ENCODE results near the gene C2CD4D.

The C2CD4D gene

DNA sequence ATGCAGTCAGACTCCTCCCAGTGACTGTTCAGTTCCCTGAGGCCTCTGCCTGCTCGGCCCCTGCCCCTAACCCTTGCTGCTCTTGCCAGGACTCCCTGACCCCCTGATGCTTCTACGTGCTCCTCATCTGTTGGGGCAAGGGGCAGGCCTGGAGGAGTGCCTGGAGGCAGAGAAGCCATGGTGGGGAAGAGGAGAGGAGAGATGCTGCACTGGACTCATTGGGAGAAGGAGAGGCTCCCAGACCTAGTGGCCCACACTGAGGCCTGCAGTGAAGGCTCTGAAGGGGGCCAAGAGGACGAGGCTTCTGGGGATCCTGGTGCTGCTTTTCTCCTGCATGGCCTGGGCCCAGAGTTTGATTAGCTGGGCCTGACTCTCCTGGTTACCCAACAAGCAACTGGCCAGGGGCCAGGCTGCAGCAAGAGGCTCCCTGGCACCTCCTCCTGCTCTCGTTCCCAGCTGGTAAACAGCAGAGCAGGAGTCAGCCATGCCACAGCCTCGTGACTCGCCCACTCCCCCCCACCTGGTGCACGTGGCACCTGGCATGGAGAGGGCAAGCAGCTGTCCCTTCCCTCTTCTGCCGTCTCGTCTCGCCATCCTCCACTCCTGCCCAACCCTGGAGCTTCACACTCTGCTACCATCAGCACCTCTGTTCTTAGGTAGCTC is 7.2 kb downstream of the C2CD4D start:
- Histone ChIP-seq H3K27me3 (ENCODE audit: low read depth, low read length) (peaks cover 7% of the 10 kb centered on the region), H3K27ac (ENCODE audit: low read length) (peak overlapping the region; percentile 8), H3K4me1 (ENCODE audit: control insufficient read depth in 1 of 2, insufficient read depth in 2 of 2, low read length in 2 of 2) (peaks cover 8 to 9% of the 10 kb centered on the region in 2 donors), H3K9me3 (ENCODE audit: control insufficient read depth in 1 of 2, low read length in 2 of 2) (no peaks in the 10 kb centered on the region), H3K4me3 (ENCODE audit: low read depth in 1 of 2, low read length in 2 of 2) (no peak overlapping the region), H3K36me3 (ENCODE audit: control insufficient read depth in 1 of 2, insufficient read depth in 2 of 2, low read length in 2 of 2) (no peaks in the 10 kb centered on the region)

DNA sequence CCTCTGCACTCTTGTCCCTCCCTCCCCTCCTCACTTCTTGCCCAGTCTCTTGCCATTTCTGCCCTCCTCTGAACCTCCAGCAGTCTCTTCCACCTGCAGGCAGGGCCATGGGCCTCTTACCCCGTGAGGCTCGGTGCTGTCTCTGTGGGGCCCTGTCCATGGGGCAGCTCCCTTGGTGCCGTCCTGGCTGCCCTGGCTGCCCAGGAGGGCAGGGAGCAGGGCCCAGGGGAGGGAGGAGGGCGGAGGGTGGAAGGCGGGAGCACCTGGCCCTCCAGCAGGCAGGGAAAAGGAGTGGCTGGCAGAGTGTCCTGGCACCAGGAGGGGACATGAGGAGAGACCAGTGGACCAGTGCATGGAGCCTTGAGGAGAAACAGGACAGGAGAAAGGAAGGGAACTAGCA is 8.0 kb downstream of the C2CD4D start, which contains the start of gene RORC:
RORC (minus strand) TSS at position 198 of the 400 bp plus-strand sequence; CDS start at position 160, 38 bp downstream.
- peaks cover 6 to 9% of the 10 kb centered on the region in 2 donors for H3K4me1 ChIP-seq (ENCODE audit: control insufficient read depth in 1 of 2, insufficient read depth in 2 of 2, low read length in 2 of 2)
- H3K9me3 ChIP-seq (ENCODE audit: control insufficient read depth in 1 of 2, low read length in 2 of 2), result no peaks in the 10 kb centered on the region
- peak within 1 kb of the TSS; percentile 90 for H3K27ac ChIP-seq (ENCODE audit: low read length)
- H3K36me3 ChIP-seq (ENCODE audit: control insufficient read depth in 1 of 2, insufficient read depth in 2 of 2, low read length in 2 of 2), result no peaks in the 10 kb centered on the region
- peak within 1 kb of the TSS in 1 of 2 donors; percentile 48 for H3K4me3 ChIP-seq (ENCODE audit: low read depth in 1 of 2, low read length in 2 of 2)
- peaks cover 3% of the 10 kb centered on the region for H3K27me3 ChIP-seq (ENCODE audit: low read depth, low read length)

DNA sequence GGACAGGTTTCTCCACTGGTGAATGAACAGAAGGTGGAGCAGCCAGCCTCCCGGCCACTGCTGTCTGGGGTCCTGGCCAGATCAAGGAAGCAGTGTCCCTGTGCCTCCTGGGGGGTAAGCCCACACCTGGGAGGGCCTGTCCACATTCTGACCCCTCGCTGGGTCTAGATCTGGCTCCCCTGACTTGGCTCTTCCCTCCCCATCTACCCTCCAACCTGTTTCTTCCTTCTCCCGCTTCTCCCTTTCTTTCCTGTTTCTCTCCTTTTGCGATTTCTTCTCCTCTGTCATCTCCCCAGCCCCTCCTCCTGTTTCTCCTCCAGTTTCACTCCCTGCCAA is 8.4 kb downstream of the C2CD4D start:
- Histone ChIP-seq H3K9me3 (ENCODE audit: control insufficient read depth in 1 of 2, low read length in 2 of 2) (no peaks in the 10 kb centered on the region), H3K36me3 (ENCODE audit: control insufficient read depth in 1 of 2, insufficient read depth in 2 of 2, low read length in 2 of 2) (no peaks in the 10 kb centered on the region), H3K27ac (ENCODE audit: low read length) (peak overlapping the region; percentile 90), H3K27me3 (ENCODE audit: low read depth, low read length) (peaks cover 3% of the 10 kb centered on the region), H3K4me3 (ENCODE audit: low read depth in 1 of 2, low read length in 2 of 2) (peak overlapping the region in 1 of 2 donors; percentile 48), H3K4me1 (ENCODE audit: control insufficient read depth in 1 of 2, insufficient read depth in 2 of 2, low read length in 2 of 2) (peaks cover 6 to 9% of the 10 kb centered on the region in 2 donors)

DNA sequence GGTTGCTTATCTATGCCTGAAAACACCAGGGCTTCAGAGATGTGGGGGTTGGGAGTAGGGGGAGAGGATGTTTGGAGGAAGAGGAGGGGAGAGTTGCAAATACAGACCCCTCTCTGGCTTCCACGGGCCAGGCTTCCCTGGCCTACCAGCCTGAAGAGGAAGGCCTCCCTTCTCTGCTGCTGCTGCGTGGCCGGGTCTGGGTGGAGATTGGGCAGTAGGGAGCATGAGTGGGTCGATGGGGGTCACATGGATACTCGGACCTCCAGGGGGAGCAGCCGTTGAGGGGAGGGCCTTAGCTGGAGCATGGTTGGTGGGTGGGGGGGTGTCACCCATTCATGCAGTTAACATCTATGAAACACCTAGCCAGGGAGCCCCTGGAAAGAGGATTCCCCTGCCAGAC is 9.6 kb downstream of the C2CD4D start:
- no peaks in the 10 kb centered on the region for H3K36me3 ChIP-seq (ENCODE audit: control insufficient read depth in 1 of 2, insufficient read depth in 2 of 2, low read length in 2 of 2)
- H3K27ac ChIP-seq (ENCODE audit: low read length), result no peak overlapping the region
- H3K4me3 ChIP-seq (ENCODE audit: low read depth in 1 of 2, low read length in 2 of 2), result no peak overlapping the region
- no peaks in the 10 kb centered on the region for H3K9me3 ChIP-seq (ENCODE audit: control insufficient read depth in 1 of 2, low read length in 2 of 2)
- H3K4me1 ChIP-seq (ENCODE audit: control insufficient read depth in 1 of 2, insufficient read depth in 2 of 2, low read length in 2 of 2), result peaks cover 4 to 6% of the 10 kb centered on the region in 2 donors
- peaks cover 3% of the 10 kb centered on the region for H3K27me3 ChIP-seq (ENCODE audit: low read depth, low read length)

DNA sequence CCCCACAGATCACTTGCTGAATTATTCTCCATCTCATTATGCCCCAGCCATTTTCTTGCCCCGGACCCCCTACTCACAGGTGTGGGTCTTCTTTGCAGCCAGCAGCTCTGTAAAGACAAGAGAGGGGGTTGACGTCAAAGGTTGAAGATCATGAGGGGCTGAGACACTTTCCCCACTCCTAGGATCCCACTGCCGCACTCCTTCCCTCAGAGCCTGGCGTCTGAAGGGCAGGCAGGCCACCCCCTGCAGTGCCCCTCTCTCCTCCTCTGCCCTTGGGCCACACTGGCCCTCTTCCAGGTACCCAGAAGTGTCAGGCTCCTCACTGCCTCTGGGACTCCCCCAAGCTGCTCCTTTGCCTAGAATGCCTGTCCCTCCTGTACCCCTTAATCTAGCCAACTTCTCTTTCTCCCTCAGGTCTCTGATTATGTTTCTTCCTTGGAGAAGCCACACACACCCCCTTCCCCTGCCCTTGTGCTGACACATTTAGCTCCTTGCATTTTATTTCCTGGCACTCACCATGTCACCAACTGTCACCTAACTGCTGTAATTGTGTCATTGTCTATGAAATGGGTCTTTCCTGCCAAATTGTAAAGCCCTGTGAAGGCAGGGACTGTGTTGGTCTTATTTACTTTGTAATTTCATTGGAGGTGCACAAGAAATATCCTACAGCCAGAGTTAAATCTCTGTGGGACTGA is 10.1 kb downstream of the C2CD4D start:
- peaks cover 3% of the 10 kb centered on the region for H3K27me3 ChIP-seq (ENCODE audit: low read depth, low read length)
- H3K27ac ChIP-seq (ENCODE audit: low read length), result peak overlapping the region; percentile 8
- H3K4me3 ChIP-seq (ENCODE audit: low read depth in 1 of 2, low read length in 2 of 2), result no peak overlapping the region
- H3K36me3 ChIP-seq (ENCODE audit: control insufficient read depth in 1 of 2, insufficient read depth in 2 of 2, low read length in 2 of 2), result no peaks in the 10 kb centered on the region
- H3K9me3 ChIP-seq (ENCODE audit: control insufficient read depth in 1 of 2, low read length in 2 of 2), result no peaks in the 10 kb centered on the region
- peaks cover 4 to 6% of the 10 kb centered on the region in 2 donors for H3K4me1 ChIP-seq (ENCODE audit: control insufficient read depth in 1 of 2, insufficient read depth in 2 of 2, low read length in 2 of 2)

DNA sequence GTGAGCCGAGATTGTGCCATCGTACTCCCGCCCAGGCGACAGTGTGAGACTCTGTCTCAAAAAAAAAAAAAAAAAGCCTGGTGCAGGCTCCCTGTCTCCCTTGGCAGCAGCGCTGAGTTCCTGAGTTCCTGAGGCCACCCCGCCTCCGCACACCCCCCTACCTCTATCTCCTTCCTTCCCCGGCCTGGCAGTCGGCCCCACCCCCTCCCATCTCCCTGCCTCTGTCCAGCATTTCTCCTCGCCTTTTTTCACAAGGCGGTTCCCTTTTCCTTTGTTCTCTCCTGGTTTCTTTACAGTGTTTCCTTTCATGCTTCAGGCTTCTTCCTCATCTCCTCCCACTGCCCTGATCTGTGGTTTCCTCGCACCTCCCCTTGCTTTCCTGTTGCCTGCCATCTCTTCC is 10.7 kb downstream of the C2CD4D start:
- H3K27me3 ChIP-seq (ENCODE audit: low read depth, low read length), result peaks cover 3% of the 10 kb centered on the region
- peaks cover 4 to 6% of the 10 kb centered on the region in 2 donors for H3K4me1 ChIP-seq (ENCODE audit: control insufficient read depth in 1 of 2, insufficient read depth in 2 of 2, low read length in 2 of 2)
- H3K4me3 ChIP-seq (ENCODE audit: low read depth in 1 of 2, low read length in 2 of 2), result no peak overlapping the region
- H3K36me3 ChIP-seq (ENCODE audit: control insufficient read depth in 1 of 2, insufficient read depth in 2 of 2, low read length in 2 of 2), result no peaks in the 10 kb centered on the region
- no peak overlapping the region for H3K27ac ChIP-seq (ENCODE audit: low read length)
- no peaks in the 10 kb centered on the region for H3K9me3 ChIP-seq (ENCODE audit: control insufficient read depth in 1 of 2, low read length in 2 of 2)

DNA sequence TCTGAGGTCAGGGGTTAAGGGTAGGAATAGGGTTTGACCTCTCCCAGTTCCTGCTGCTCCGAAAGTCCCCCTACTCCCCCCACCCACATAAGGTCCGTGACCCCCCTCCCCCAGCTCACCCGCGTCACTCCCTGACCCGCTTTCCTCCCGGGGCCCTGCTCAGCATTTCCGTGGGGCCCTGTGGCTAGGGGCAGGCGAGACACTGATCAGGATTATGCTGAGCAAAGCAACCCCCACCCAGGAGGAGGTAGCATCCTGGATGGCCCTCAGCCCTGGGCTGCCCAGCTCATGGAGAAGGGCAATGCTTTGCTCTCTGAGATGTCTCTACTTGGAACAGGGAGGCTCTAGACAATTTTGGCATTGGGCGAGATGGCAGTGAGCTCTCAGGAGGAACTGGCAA is 11.8 kb downstream of the C2CD4D start:
- Histone ChIP-seq H3K27me3 (ENCODE audit: low read depth, low read length) (peaks cover 3% of the 10 kb centered on the region), H3K36me3 (ENCODE audit: control insufficient read depth in 1 of 2, insufficient read depth in 2 of 2, low read length in 2 of 2) (no peaks in the 10 kb centered on the region), H3K4me3 (ENCODE audit: low read depth in 1 of 2, low read length in 2 of 2) (no peak overlapping the region), H3K9me3 (ENCODE audit: control insufficient read depth in 1 of 2, low read length in 2 of 2) (no peaks in the 10 kb centered on the region), H3K4me1 (ENCODE audit: control insufficient read depth in 1 of 2, insufficient read depth in 2 of 2, low read length in 2 of 2) (peaks cover 4 to 6% of the 10 kb centered on the region in 2 donors), H3K27ac (ENCODE audit: low read length) (no peak overlapping the region)

DNA sequence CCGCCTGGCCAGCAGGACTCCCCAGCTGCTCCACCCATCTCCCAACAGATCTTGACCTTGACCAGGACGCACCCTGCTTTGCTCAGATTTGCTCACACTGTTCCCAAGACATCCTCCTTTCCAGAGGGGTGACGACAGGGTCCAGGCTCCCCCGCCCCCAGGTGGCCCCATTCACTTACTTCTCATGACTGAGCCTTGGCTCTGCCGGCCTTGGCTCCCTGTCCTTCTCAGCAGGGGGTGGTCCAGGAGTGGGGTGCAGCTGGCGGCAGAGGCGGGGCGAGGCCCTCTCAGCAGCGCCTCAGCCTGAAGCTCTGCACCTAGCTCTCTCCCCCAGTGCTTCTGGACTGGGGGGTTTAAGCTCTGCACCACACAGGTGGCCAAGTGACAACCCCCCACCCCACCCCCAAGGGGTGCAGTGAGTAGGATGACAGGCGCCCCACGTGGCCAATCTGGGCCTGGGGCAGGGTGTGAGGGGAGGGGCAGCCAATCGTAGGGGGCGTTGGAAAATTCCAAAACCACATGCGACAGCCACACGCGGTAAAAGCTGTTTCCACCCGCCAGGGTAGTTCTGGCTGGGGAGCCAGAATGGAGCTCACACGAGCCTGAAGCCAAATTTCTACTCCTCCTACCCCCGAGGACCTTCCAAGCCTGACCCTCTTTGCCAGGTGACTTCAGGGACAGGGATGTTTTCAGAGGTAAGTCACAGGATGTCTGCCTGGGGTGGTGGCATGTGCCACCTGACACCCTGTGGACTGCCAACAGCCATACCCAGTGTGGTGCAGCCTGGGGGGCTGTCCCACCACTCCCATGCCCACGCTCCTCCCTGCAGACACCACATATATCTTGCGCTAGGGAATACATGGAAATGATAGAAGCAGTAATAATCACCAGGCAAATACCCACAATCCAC is 13.6 kb downstream of the C2CD4D start:
- H3K27ac ChIP-seq (ENCODE audit: low read length), result no peak overlapping the region
- no peak overlapping the region for H3K4me3 ChIP-seq (ENCODE audit: low read depth in 1 of 2, low read length in 2 of 2)
- peaks cover 0 to 4% of the 10 kb centered on the region in 2 donors for H3K4me1 ChIP-seq (ENCODE audit: control insufficient read depth in 1 of 2, insufficient read depth in 2 of 2, low read length in 2 of 2)

DNA sequence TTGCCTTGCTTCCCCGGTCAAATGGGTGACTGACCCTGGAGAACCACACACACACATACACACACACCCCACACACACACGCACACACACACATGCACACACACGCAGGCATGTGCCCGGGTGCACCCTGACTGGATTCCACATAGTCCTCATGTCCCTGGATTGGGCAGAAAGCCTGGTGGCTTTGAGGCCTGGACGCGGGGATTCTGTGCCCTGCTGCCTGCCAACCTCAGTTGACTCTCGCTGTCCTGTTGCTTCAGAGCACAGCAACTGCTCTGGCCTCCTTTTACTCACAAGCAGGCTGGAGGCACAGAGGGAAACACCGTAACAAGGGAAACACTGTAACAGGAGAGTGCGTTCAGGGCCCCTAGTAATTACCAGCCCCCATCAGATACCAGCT is 14.4 kb downstream of the C2CD4D start:
- Histone ChIP-seq H3K4me1 (ENCODE audit: control insufficient read depth in 1 of 2, insufficient read depth in 2 of 2, low read length in 2 of 2) (peaks cover 0 to 4% of the 10 kb centered on the region in 2 donors), H3K27ac (ENCODE audit: low read length) (no peak overlapping the region)

More for the DNA sequence above, 13.6 kb downstream of the C2CD4D start:
- no peaks in the 10 kb centered on the region for H3K9me3 ChIP-seq (ENCODE audit: control insufficient read depth in 1 of 2, low read length in 2 of 2)
- no peaks in the 10 kb centered on the region for H3K36me3 ChIP-seq (ENCODE audit: control insufficient read depth in 1 of 2, insufficient read depth in 2 of 2, low read length in 2 of 2)
- peaks cover 3% of the 10 kb centered on the region for H3K27me3 ChIP-seq (ENCODE audit: low read depth, low read length)

DNA sequence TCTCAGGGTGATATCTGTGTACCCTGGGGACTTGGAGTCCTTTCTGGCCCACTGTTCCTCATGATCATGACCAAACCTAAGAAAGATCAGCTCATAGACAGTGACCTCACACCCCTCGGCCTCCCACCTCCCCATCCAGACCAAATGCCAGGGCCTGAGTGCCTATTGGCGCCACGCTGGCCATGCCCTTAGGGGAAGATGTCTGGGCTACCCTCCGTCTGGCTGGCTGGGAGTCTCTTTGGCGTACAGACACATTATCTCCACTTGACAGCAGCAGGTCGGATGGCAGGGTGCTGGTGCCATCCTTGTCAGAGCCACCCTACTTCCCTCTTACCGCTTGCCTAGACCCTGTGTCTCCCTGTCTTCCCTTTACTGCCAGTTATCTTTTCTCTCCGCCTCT is 16.4 kb downstream of the C2CD4D start:
- Histone ChIP-seq H3K4me1 (ENCODE audit: control insufficient read depth in 1 of 2, insufficient read depth in 2 of 2, low read length in 2 of 2) (no peaks in the 10 kb centered on the region), H3K27ac (ENCODE audit: low read length) (no peak overlapping the region), H3K36me3 (ENCODE audit: control insufficient read depth in 1 of 2, insufficient read depth in 2 of 2, low read length in 2 of 2) (no peaks in the 10 kb centered on the region), H3K9me3 (ENCODE audit: control insufficient read depth in 1 of 2, low read length in 2 of 2) (no peaks in the 10 kb centered on the region), H3K4me3 (ENCODE audit: low read depth in 1 of 2, low read length in 2 of 2) (no peak overlapping the region), H3K27me3 (ENCODE audit: low read depth, low read length) (no peaks in the 10 kb centered on the region)

More for the DNA sequence above, 14.4 kb downstream of the C2CD4D start:
- Histone ChIP-seq H3K27me3 (ENCODE audit: low read depth, low read length) (peaks cover 3% of the 10 kb centered on the region), H3K9me3 (ENCODE audit: control insufficient read depth in 1 of 2, low read length in 2 of 2) (no peaks in the 10 kb centered on the region), H3K4me3 (ENCODE audit: low read depth in 1 of 2, low read length in 2 of 2) (no peak overlapping the region), H3K36me3 (ENCODE audit: control insufficient read depth in 1 of 2, insufficient read depth in 2 of 2, low read length in 2 of 2) (no peaks in the 10 kb centered on the region)

DNA sequence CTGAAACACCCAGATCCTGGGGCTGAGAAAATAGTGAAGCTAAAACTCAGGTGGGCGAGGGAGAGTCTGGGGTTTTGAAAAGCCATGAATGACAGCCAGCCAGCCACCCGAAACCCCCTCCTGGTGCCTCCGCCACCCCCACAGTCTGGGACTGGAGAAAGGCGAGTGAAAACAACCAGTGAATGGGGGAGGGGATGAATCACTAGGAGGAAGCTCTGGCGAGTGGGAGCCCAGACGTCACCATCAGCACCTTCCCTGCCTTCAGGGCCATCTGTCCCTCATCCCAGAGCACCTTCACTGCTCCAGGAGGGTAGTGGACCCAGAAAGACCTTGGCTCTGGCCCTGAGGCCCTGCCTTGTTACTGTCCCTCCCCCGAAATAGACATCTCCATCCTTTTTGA is 17.2 kb downstream of the C2CD4D start:
- no peaks in the 10 kb centered on the region for H3K36me3 ChIP-seq (ENCODE audit: control insufficient read depth in 1 of 2, insufficient read depth in 2 of 2, low read length in 2 of 2)
- H3K4me1 ChIP-seq (ENCODE audit: control insufficient read depth in 1 of 2, insufficient read depth in 2 of 2, low read length in 2 of 2), result no peaks in the 10 kb centered on the region
- H3K4me3 ChIP-seq (ENCODE audit: low read depth in 1 of 2, low read length in 2 of 2), result no peak overlapping the region
- H3K27ac ChIP-seq (ENCODE audit: low read length), result no peak overlapping the region
- H3K27me3 ChIP-seq (ENCODE audit: low read depth, low read length), result no peaks in the 10 kb centered on the region
- no peaks in the 10 kb centered on the region for H3K9me3 ChIP-seq (ENCODE audit: control insufficient read depth in 1 of 2, low read length in 2 of 2)
